ENCODE results near the gene OR5H1.

OR5H1 gene

DNA sequence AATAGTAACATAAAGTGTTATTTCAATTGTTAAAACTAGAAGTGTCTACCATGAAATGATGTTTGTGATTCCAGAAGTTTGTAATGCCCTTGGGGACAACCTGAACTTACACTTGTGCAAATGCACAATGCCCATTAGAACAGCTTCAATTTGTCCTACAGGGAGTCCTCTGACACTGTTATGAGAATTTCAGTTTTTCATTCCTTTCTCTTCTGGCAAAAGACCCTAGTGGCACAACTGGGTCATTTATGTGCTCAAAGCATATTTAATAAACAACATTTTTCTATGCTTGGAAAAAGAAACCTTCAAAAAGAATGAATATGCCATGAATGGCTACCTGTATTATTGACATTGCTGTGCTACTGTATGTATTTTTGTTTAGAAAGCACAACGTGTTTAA lies at the start of gene OR5H1:
TSS of gene OR5H1 (plus strand) at position 301 of the 400 bp plus-strand sequence. CDS start 1,977 bp downstream, outside the sequence.
- TF ChIP-seq, protein P1, sequence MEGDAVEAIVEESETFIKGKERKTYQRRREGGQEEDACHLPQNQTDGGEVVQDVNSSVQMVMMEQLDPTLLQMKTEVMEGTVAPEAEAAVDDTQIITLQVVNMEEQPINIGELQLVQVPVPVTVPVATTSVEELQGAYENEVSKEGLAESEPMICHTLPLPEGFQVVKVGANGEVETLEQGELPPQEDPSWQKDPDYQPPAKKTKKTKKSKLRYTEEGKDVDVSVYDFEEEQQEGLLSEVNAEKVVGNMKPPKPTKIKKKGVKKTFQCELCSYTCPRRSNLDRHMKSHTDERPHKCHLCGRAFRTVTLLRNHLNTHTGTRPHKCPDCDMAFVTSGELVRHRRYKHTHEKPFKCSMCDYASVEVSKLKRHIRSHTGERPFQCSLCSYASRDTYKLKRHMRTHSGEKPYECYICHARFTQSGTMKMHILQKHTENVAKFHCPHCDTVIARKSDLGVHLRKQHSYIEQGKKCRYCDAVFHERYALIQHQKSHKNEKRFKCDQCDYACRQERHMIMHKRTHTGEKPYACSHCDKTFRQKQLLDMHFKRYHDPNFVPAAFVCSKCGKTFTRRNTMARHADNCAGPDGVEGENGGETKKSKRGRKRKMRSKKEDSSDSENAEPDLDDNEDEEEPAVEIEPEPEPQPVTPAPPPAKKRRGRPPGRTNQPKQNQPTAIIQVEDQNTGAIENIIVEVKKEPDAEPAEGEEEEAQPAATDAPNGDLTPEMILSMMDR (IDR thresholded peaks at IDR 0.05; ENCODE audit: low read depth, low read length, missing control alignments) = no peak
- H3K4me3 ChIP-seq (replicated peaks; ENCODE audit: low read depth, low read length) = no peak within 1 kb of the TSS
- DNase-seq (ENCODE audit: extremely low read depth, low read depth) = no peak

DNA sequence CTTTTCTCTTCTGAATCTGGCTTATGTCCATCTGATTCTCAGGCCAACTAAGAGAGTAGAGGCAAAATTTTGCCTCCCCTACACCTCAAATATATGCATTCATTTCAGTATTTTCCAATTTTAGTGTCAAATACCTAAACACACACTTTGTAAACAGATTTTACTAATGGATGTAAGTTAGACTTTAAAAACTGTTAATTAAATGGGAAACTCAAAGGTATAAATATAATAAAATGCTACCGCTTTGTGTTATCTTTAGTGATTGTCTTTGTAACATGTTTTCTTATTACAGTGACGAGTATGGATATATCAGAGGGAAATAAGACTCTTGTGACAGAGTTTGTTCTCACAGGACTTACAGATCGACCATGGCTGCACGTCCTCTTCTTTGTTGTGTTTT lies 43.6 kb upstream of the OR5H1 start, which contains the start of gene OR5AC2:
TSS of gene OR5AC2 (plus strand) at position 301 of the 400 bp plus-strand sequence. CDS start at position 301, 0 bp downstream.
- no peak for DNase-seq (ENCODE audit: extremely low read depth, low read depth)
- TF ChIP-seq, protein P1 (IDR thresholded peaks at IDR 0.05; ENCODE audit: low read depth, low read length, missing control alignments) = no peak
- H3K4me3 ChIP-seq (replicated peaks; ENCODE audit: low read depth, low read length) = no peak within 1 kb of the TSS

DNA sequence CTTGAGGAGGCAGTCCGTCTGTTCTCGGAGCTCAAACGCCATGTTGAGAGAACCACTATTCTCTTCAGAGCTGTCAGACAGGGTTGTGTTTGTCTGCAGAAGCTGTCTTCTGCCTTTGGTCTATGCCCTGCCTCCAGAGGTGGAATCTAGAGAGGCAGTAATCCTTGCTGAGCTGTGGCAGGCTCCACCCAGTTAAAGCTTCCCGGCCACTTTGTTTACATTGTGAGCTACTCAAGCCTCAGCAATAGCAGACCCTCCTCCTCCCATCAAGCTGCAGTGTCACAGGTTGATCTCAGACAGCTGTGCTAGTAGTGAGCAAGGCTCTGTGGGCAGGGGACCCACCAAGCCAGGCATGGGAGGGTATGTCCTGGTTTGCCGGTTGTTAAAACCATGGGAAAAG lies 34.6 kb upstream of the OR5H1 start:
- no peak overlapping the region for H3K4me3 ChIP-seq (replicated peaks; ENCODE audit: low read depth, low read length)
- TF ChIP-seq, protein P1 (IDR thresholded peaks at IDR 0.05; ENCODE audit: low read depth, low read length, missing control alignments) = no peak
- no peak for DNase-seq (ENCODE audit: extremely low read depth, low read depth)

DNA sequence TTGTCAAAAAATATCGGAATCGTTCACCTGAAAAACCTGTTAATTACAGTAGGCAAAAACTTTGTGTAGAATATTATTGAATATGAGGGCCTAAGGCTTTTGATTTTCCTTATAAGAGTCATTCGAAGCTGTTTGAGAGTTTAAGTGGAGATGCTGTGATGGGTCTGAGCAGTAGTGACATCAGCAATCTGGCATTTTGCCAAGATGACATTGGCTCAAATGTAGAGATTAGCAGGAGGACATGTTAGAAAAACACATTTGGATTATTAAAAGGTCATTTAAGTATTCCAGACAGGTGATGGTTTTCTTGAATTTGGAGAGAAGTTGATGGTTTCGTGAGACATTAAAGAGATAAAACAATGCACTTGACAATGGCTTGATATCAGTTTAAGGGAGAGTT lies 30.7 kb upstream of the OR5H1 start:
- no peak for DNase-seq (ENCODE audit: extremely low read depth, low read depth)
- H3K4me3 ChIP-seq (replicated peaks; ENCODE audit: low read depth, low read length) = no peak overlapping the region
- TF ChIP-seq, protein P1 (IDR thresholded peaks at IDR 0.05; ENCODE audit: low read depth, low read length, missing control alignments) = no peak

DNA sequence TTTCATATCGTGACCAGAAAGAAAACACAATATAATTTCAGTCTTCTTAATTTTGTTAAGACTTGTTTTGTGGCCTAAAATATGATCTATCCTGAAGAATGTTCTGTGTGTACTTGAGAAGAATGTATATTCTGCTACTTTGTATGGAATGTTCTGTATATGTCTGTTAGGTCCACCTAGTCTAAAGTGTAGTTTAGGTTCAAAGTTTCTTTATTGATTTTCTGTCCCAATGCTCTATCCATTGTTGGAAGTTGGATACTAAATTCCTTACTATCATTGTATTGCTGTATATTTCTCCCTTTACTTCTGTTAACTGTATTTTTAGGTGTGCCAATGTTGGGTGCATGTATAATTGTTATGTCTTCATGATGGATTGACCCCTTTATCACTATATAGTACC lies 22.4 kb upstream of the OR5H1 start:
- DNase-seq (ENCODE audit: extremely low read depth, low read depth) = no peak
- TF ChIP-seq, protein P1 (IDR thresholded peaks at IDR 0.05; ENCODE audit: low read depth, low read length, missing control alignments) = no peak
- no peak overlapping the region for H3K4me3 ChIP-seq (replicated peaks; ENCODE audit: low read depth, low read length)

DNA sequence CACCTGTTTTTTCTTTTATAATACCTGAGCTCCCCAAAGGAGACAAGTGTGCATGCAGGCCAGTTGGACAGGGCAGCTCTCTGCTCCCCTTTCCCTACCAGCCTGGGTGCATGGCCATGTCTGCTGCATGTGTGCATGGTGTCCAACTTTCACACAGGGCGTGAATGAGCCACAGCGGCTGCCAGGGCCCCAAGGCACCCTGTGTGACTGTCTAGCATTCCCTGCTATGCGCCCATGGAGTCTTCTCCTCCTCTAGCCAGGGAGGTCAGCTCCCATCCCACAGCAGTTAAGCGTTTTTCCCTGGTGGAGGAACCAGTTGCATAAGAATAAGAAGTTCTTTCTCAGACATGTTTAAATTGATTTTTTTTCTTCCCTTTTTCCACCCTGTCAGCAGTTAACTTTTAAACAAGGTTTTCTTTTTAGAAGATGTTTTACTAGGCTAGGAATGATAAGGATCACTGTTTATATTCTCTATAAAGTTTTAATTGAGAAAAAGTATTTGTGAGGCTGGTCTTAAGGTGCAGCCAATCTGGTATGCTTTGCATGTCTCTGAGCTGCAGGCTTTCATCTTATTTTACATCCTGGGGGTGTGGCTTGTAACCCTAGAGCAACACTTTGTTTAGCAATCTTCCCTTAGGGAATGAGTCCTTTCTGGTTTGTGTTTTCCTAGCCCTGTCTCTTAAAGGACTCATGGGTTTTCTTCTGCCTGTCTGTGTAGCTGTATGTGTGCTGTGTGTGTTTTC lies 20.5 kb upstream of the OR5H1 start:
- no peak overlapping the region for H3K4me3 ChIP-seq (replicated peaks; ENCODE audit: low read depth, low read length)
- DNase-seq (ENCODE audit: extremely low read depth, low read depth) = no peak
- TF ChIP-seq, protein P1 (IDR thresholded peaks at IDR 0.05; ENCODE audit: low read depth, low read length, missing control alignments) = no peak

All from HFF-Myc (cell line).